Measurements from ENCODE around the gene IL2RG. TPM values are rescaled to one million over a fixed set of nuclear protein-coding genes. Genes with fewer than 3 reads are reported as not detected.

IL2RG gene
- total RNA-seq, 4 donors from 2014 or later, result 4.6 to 12.2 (median 5.5) TPM

- Histone ChIP-seq H3K4me1 (peaks cover 0 to 10% (median 0%) of the 10 kb centered on the region in 4 donors), H3K27ac (peak overlapping the region in 1 of 4 donors; percentile 7), H3K36me3 (peaks cover 0 to 95% (median 0%) of the 10 kb centered on the region in 3 donors), H3K9me3 (no peaks in the 10 kb centered on the region), H3K27me3 (no peaks in the 10 kb centered on the region), H3K4me3 (no peak overlapping the region)
- no peak for TF ChIP-seq POLR2A (IDR thresholded peaks at IDR 0.05)
- no peak for TF ChIP-seq EP300 (IDR thresholded peaks at IDR 0.05)
- no peak for TF ChIP-seq CTCF (IDR thresholded peaks at IDR 0.05)
- DNase-seq (ENCODE audit: low spot score in 2 of 2), result no peak
- WGBS, 2 donors, result 53 to 73% methylated on average over 9 to 12 of the region's 12 CpGs
Observed at GRCh38 chrX:71128166-71128833, 16.9 kb upstream of the IL2RG start.

GRCh38 chrX:71118985-71119535 is 7.7 kb upstream of the IL2RG start:
- WGBS, 2 donors, result 1 to 38% methylated on average over 12 to 17 of the region's 17 CpGs

GRCh38 chrX:71118032-71118984 is 6.9 kb upstream of the IL2RG start, which contains the start of gene MED12:
MED12 (plus strand) TSS chrX:71118596; CDS start chrX:71118755, 159 bp downstream.
- 4 to 40% methylated on average over 16 to 56 of the region's 56 CpGs for WGBS, 2 donors
- peak in 1 of 2 donors; percentile 53 for TF ChIP-seq EP300 (IDR thresholded peaks at IDR 0.05)
- TF ChIP-seq POLR2A (IDR thresholded peaks at IDR 0.05), result peak in 1 of 2 donors; percentile 44
- TF ChIP-seq CTCF (IDR thresholded peaks at IDR 0.05), result no peak
- DNase-seq (ENCODE audit: low spot score in 2 of 2), result peak; percentile 48 to 79
- peak within 1 kb of the TSS; percentile 39 to 65 (median 58) for H3K4me3 ChIP-seq
- H3K9me3 ChIP-seq, result no peaks in the 10 kb centered on the region
- H3K27ac ChIP-seq, result peak within 1 kb of the TSS; percentile 55 to 93 (median 90)
- H3K4me1 ChIP-seq, result peaks cover 0 to 14% (median 0%) of the 10 kb centered on the region in 4 donors
- peaks cover 0 to 26% (median 0%) of the 10 kb centered on the region in 3 donors for H3K36me3 ChIP-seq
- H3K27me3 ChIP-seq, result no peaks in the 10 kb centered on the region

More at GRCh38 chrX:71118985-71119535, 7.7 kb upstream of the IL2RG start:
- Histone ChIP-seq H3K4me3 (peak overlapping the region; percentile 39 to 65 (median 58)), H3K27ac (peak overlapping the region; percentile 55 to 93 (median 90)), H3K27me3 (no peaks in the 10 kb centered on the region), H3K9me3 (no peaks in the 10 kb centered on the region), H3K36me3 (peaks cover 0 to 34% (median 0%) of the 10 kb centered on the region in 3 donors), H3K4me1 (peaks cover 0 to 14% (median 0%) of the 10 kb centered on the region in 4 donors)
- TF ChIP-seq CTCF (IDR thresholded peaks at IDR 0.05) (no peak), EP300 (IDR thresholded peaks at IDR 0.05) (no peak), POLR2A (IDR thresholded peaks at IDR 0.05) (no peak)
- DNase-seq (ENCODE audit: low spot score in 2 of 2), result no peak

- Histone ChIP-seq H3K27me3 (no peaks in the 10 kb centered on the region), H3K4me3 (no peak overlapping the region), H3K4me1 (peaks cover 0 to 14% (median 0%) of the 10 kb centered on the region in 4 donors), H3K27ac (peak overlapping the region in 2 of 4 donors; percentile 87 to 92), H3K36me3 (peaks cover 0 to 17% (median 0%) of the 10 kb centered on the region in 3 donors), H3K9me3 (no peaks in the 10 kb centered on the region)
- 85 to 88% methylated on average over 10 of the region's 10 CpGs for WGBS, 2 donors
- TF ChIP-seq EP300 (IDR thresholded peaks at IDR 0.05) (no peak), POLR2A (IDR thresholded peaks at IDR 0.05) (no peak), CTCF (IDR thresholded peaks at IDR 0.05) (no peak)
- no peak for DNase-seq (ENCODE audit: low spot score in 2 of 2)
Observed at GRCh38 chrX:71117358-71117757, 6.0 kb upstream of the IL2RG start.
